Central memory CD8-positive, alpha-beta T cell (primary cell): ENCODE data around the gene RABEP1.

Experiments
- ATAC-seq: fragments of 150-1000 bp; cut with Tn5 transposase; replicated peaks from 2 replicates; pipeline ENCODE4 v1.10.0; 2022; ENCODE audit warnings: mild to moderate bottlenecking, moderate FRiP score, moderate number of reproducible peaks; ENCODE audit not compliant: poor library complexity, severe bottlenecking; ENCODE audit errors: extremely low read depth
- DNase-seq, 2 donors: peaks; one replicate each; pipeline ENCODE4 v3.0.0; 2021; ENCODE audit warnings: low spot score in 2 of 2
- H3K27ac Mint-ChIP-seq: one replicate; pipeline ENCODE4 v1.8.0; 2022; ENCODE audit warnings: low read depth, mild to moderate bottlenecking, moderate library complexity, mixed read lengths
- H3K27me3 Mint-ChIP-seq: one replicate; pipeline ENCODE4 v1.8.0; 2022; ENCODE audit warnings: mixed read lengths
- H3K36me3 Mint-ChIP-seq: one replicate; pipeline ENCODE4 v1.8.0; 2022; ENCODE audit warnings: mild to moderate bottlenecking, moderate library complexity, mixed read lengths; ENCODE audit not compliant: insufficient read depth
- H3K4me1 Mint-ChIP-seq: one replicate; pipeline ENCODE4 v1.8.0; 2022; ENCODE audit warnings: mixed read lengths
- H3K4me3 Mint-ChIP-seq: one replicate; pipeline ENCODE4 v1.8.0; 2022; ENCODE audit warnings: mild to moderate bottlenecking, moderate library complexity, mixed read lengths
- H3K9me3 Mint-ChIP-seq: one replicate; pipeline ENCODE4 v1.8.0; 2022; ENCODE audit warnings: mixed read lengths

RABEP1 gene

DNA sequence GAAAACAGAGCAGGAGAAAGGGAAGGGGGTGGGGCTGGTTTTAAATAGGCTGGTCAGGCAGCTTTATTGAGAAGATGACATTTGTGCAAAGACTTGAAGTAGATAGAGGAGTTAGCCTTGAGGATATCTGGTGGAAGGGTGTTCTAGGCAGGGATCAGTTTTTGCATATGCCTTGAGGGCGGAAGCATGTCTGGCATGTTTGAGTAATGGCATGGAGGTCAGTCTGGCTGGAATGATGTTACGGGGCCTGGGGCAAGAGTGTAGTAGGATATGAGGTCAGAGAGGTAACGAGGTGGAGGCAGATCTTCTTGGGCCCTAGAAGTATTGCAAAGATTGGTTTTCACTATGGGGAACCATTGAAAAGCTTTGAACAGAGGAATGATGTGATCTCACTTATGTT is 4.8 kb downstream of the RABEP1 start:
- peak overlapping the region; percentile 0 for H3K4me3 Mint-ChIP-seq
- H3K4me1 Mint-ChIP-seq = peaks cover 57% of the 10 kb centered on the region
- H3K27ac Mint-ChIP-seq = peak overlapping the region; percentile 5
- peaks cover 23% of the 10 kb centered on the region for H3K36me3 Mint-ChIP-seq
- ATAC-seq (no peak), DNase-seq (no peak)
- no peaks in the 10 kb centered on the region for H3K9me3 Mint-ChIP-seq
- no peaks in the 10 kb centered on the region for H3K27me3 Mint-ChIP-seq

GRCh38 chr17:5291683-5292350 is 9.7 kb downstream of the RABEP1 start:
- Mint-ChIP-seq H3K36me3 (peaks cover 19% of the 10 kb centered on the region), H3K4me1 (peaks cover 33% of the 10 kb centered on the region)

GRCh38 chr17:5297245-5297644 is 15.2 kb downstream of the RABEP1 start:
- Mint-ChIP-seq H3K27me3 (no peaks in the 10 kb centered on the region), H3K36me3 (peaks cover 17% of the 10 kb centered on the region), H3K9me3 (no peaks in the 10 kb centered on the region), H3K4me3 (no peak overlapping the region), H3K4me1 (peaks cover 41% of the 10 kb centered on the region), H3K27ac (peak overlapping the region; percentile 42)
- DNase-seq (no peak), ATAC-seq (no peak)

More at GRCh38 chr17:5291683-5292350, 9.7 kb downstream of the RABEP1 start:
- Mint-ChIP-seq H3K9me3 (no peaks in the 10 kb centered on the region), H3K27me3 (no peaks in the 10 kb centered on the region), H3K4me3 (no peak overlapping the region), H3K27ac (peak overlapping the region; percentile 22)
- DNase-seq (no peak), ATAC-seq (no peak)

DNA sequence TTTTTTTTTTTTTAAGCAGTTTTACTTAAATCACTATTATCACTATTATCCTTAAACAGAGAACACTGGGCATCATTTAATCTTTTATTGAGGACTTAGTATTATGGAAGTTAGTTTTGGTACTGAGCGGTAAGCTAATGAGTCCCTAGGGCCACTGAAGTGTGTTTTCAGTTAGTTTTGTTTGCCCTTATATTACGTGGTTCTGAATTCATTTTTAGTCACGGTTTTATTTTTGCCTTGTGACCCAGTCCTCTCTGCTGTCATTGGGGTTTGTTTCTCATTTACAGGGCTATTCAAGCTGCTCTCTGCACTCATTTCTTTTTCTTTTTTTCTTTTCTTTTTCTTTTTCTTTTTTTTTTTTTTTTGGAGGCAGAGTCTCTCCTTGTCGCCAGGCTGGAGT is 17.3 kb downstream of the RABEP1 start:
- Mint-ChIP-seq H3K27ac (peak overlapping the region; percentile 68), H3K4me3 (no peak overlapping the region), H3K36me3 (peaks cover 6% of the 10 kb centered on the region), H3K27me3 (no peaks in the 10 kb centered on the region), H3K9me3 (no peaks in the 10 kb centered on the region), H3K4me1 (peaks cover 46% of the 10 kb centered on the region)
- no peak for DNase-seq
- no peak for ATAC-seq

DNA sequence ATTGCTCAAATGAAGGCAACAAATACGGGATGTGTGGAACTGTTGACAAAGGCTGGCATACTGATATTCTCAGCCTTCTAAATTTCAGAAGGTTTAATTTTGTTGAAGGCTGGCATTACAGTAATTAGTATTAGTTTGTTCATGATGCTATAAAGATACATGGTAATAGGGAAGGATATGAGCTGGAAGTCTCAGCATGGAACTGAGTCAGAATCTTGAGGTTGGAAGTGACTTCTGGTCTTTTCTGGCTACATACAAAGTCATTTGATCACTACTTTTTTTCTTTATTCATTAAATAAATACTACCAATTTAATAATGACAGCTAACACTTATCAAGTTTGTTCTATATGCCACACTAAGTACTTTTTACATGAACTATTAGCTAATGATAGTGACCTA is 22.6 kb downstream of the RABEP1 start:
- no peak for DNase-seq
- H3K4me1 Mint-ChIP-seq = peaks cover 51% of the 10 kb centered on the region
- no peak overlapping the region for H3K4me3 Mint-ChIP-seq
- no peak for ATAC-seq
- no peaks in the 10 kb centered on the region for H3K9me3 Mint-ChIP-seq
- H3K36me3 Mint-ChIP-seq = peaks cover 13% of the 10 kb centered on the region
- H3K27ac Mint-ChIP-seq = no peak overlapping the region
- no peaks in the 10 kb centered on the region for H3K27me3 Mint-ChIP-seq

DNA sequence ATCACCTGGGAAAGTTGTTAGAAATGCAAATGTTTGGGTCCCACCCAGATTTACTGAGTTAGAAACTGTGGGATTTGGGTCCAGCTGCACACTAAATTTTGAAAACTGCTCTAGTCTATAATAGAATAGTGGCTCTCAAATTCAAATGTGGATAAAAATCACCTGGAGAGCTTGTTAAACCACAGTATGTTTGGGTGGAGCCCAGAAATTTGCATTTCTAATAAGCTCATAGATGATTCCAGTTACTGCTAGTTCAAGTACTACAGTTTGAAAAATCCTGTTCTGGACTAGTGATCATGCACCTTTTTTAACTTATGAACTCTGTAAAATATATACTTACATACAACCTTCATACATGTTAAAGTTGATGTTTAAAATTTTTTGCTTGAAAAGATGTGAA is 27.8 kb downstream of the RABEP1 start:
- Mint-ChIP-seq H3K27ac (no peak overlapping the region), H3K36me3 (peaks cover 27% of the 10 kb centered on the region), H3K9me3 (no peaks in the 10 kb centered on the region), H3K4me1 (peaks cover 23% of the 10 kb centered on the region), H3K27me3 (no peaks in the 10 kb centered on the region), H3K4me3 (no peak overlapping the region)
- DNase-seq (no peak), ATAC-seq (no peak)

DNA sequence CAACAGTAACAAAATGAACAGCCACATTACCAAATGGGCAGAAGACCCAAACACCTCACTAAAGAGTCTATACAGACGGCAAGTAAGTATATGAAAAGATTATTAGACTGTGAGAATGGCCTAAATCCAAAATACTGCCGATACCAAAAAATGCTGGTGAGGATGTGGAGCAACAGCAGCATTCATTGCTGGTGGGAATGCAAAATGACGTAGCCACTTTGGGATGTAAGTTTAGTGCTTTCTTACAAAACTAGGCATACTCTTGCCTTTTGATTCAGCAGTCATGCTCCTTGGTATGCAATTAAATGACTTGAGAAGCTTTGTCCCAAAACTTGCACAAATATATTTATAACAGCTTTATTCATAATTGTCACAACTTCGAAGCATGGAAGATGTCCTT is 43.8 kb downstream of the RABEP1 start:
- no peak for ATAC-seq
- Mint-ChIP-seq H3K4me3 (no peak overlapping the region), H3K36me3 (peaks cover 2% of the 10 kb centered on the region), H3K9me3 (peaks cover 5% of the 10 kb centered on the region), H3K27ac (no peak overlapping the region), H3K27me3 (no peaks in the 10 kb centered on the region), H3K4me1 (peaks cover 40% of the 10 kb centered on the region)
- no peak for DNase-seq

DNA sequence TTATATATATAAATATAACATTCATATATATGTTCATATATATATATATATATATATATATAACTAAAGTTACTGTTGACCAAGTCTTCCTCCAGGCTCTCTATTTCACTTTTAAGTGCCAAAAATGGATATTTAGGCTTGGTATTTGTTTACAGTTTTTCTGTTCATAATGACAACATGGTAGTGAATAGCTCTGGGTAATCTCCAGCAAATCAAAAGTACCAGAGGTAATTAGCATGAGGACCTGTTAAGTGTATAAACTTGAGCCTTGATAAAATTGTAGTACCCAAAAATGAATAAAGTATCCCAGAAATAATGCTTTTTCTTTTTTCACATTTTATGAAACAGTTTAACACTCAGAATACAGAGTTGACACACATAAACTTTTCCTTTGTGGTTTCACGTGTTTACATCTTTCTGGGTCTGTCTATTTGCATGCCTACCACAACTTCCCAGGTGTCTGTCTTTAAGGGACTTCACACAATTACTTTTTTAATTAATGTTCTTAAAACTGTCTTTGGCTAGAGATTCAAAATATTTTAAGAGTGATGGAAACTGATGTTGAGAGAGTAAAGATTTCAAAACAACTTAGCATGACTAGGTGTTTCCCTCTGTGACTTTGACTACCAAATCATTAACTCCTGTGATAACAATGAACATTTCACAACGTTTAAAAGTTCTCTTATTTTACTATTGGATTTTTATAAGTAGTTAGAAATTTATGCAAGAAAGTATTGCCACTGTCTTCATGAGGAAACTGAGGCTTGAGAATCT is 47.9 kb downstream of the RABEP1 start:
- Mint-ChIP-seq H3K4me3 (no peak overlapping the region), H3K9me3 (no peaks in the 10 kb centered on the region), H3K27ac (peak overlapping the region; percentile 41), H3K27me3 (no peaks in the 10 kb centered on the region), H3K4me1 (peaks cover 34% of the 10 kb centered on the region), H3K36me3 (peaks cover 25% of the 10 kb centered on the region)
- ATAC-seq (peak; percentile 73), DNase-seq (no peak)

DNA sequence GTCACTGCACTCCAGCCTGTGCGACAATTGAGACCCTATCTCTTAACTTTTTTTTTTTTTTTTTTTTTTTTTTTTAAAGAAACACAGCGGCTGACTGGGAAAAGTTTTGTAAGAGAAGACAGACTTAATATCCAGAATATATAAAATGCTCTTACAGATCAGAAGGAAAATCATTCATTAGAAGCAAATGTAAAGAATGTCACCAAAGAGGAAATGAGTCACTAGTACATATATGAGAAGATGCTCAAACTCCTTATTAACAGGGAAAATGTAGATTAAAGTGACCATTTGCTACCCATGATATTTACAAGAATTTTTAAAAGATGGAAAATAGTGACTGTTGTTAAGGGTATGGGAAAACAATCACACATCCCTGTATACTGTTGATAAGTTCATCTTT is 48.9 kb downstream of the RABEP1 start:
- H3K27me3 Mint-ChIP-seq = no peaks in the 10 kb centered on the region
- no peak for ATAC-seq
- H3K4me3 Mint-ChIP-seq = no peak overlapping the region
- no peak overlapping the region for H3K27ac Mint-ChIP-seq
- H3K9me3 Mint-ChIP-seq = no peaks in the 10 kb centered on the region
- DNase-seq = no peak
- peaks cover 28% of the 10 kb centered on the region for H3K4me1 Mint-ChIP-seq
- peaks cover 25% of the 10 kb centered on the region for H3K36me3 Mint-ChIP-seq

- H3K27me3 Mint-ChIP-seq = no peaks in the 10 kb centered on the region
- no peak overlapping the region for H3K27ac Mint-ChIP-seq
- H3K9me3 Mint-ChIP-seq = no peaks in the 10 kb centered on the region
- H3K4me1 Mint-ChIP-seq = peaks cover 23% of the 10 kb centered on the region
- H3K36me3 Mint-ChIP-seq = peaks cover 25% of the 10 kb centered on the region
- no peak for DNase-seq
- no peak for ATAC-seq
- no peak overlapping the region for H3K4me3 Mint-ChIP-seq
These were observed 49.4 kb downstream of the RABEP1 start for GRCh38 chr17:5331506-5331905.

DNA sequence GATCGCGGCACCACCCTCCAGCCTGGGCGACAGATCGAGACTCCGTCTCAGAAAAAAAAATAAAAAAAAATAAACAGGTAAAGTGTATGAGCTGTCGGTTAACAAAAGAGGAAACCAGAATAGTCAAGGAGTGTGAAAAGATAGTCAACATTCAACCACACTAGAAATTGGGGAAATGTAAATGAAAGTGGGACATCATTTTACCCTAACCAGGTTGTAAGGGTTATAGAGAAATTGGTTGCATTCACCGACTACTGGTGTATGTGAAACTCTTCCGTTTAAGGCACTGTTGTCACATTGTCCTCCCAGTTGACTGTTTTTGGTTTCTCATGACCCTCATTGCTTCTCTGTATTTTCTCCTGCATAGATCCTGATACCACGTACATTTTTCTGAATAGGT is 62.8 kb downstream of the RABEP1 start:
- no peaks in the 10 kb centered on the region for H3K9me3 Mint-ChIP-seq
- ATAC-seq = no peak
- H3K4me1 Mint-ChIP-seq = peaks cover 5% of the 10 kb centered on the region
- no peaks in the 10 kb centered on the region for H3K27me3 Mint-ChIP-seq
- H3K36me3 Mint-ChIP-seq = peaks cover 31% of the 10 kb centered on the region
- H3K4me3 Mint-ChIP-seq = no peak overlapping the region
- DNase-seq = no peak
- peak overlapping the region; percentile 59 for H3K27ac Mint-ChIP-seq

DNA sequence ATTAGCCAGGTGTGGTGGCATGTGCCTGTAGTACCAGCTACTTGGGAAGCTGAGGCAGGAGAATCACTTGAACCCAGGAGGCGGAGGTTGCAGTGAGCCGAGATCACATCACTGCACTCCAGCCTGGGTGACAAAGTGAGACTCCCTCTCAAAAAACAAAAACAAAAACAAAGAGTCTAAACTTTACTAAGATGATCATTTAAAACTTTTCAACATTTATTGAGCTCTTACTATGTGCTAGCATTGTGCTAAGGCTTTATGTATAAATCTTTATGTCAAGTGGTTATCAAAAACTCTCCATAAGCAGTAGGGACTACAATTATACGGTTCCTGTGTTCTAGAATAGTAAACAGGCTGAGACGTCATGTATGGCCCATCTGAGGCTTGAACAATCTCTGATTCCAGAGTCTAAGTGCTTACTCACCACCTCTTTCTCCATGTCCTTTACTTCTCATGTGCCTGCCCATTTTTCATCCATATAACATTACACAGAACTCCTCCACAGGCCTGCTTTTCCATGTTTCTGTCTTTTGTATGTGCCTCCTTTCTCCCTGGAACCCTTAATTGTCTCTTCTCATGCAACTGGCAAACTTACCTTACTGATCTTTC is 70.7 kb downstream of the RABEP1 start:
- DNase-seq (no peak), ATAC-seq (no peak)
- no peak overlapping the region for H3K4me3 Mint-ChIP-seq
- H3K27me3 Mint-ChIP-seq = no peaks in the 10 kb centered on the region
- H3K4me1 Mint-ChIP-seq = peaks cover 5% of the 10 kb centered on the region
- peak overlapping the region; percentile 7 for H3K27ac Mint-ChIP-seq
- peaks cover 47% of the 10 kb centered on the region for H3K36me3 Mint-ChIP-seq
- no peaks in the 10 kb centered on the region for H3K9me3 Mint-ChIP-seq

DNA sequence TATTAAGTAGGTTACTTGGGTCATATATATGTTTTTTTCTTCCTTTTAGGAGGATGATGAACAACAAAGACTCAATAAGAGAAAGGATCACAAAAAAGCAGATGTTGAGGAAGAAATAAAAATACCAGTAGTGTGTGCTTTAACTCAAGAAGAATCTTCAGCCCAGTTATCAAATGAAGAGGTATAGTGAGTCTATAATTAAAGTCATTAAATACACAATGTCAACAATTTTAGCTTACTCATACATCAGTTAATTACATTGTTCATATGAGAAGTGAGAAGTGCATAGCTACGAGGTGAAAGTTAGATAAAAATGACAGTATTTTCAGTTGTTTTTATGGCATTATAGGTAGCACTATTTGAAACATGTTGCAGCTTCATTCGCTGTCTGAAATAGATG is 72.2 kb downstream of the RABEP1 start:
- Mint-ChIP-seq H3K4me1 (no peaks in the 10 kb centered on the region), H3K4me3 (no peak overlapping the region), H3K9me3 (no peaks in the 10 kb centered on the region), H3K36me3 (peaks cover 50% of the 10 kb centered on the region), H3K27me3 (no peaks in the 10 kb centered on the region), H3K27ac (peak overlapping the region; percentile 29)
- DNase-seq (no peak), ATAC-seq (no peak)
